Brain microvascular endothelial cell (primary cell): Measurements from ENCODE around the gene FCSK.

ENCODE experiments used
- DNase-seq: peaks from one replicate; pipeline ENCODE4 v3.0.0-alpha.2; 2020
- H3K27ac ChIP-seq: fragments of 250-450 bp; sonication (Bioruptor Pico); 2 replicates; pipeline ENCODE4 v1.5.1; 2020; ENCODE audit warnings: mild to moderate bottlenecking, moderate library complexity
- H3K27me3 ChIP-seq: fragments of 250-450 bp; sonication (Bioruptor Pico); replicated peaks from 2 replicates; pipeline ENCODE4 v1.5.1; 2020; ENCODE audit warnings: mild to moderate bottlenecking
- H3K36me3 ChIP-seq: fragments of 250-450 bp; sonication (Bioruptor Pico); replicated peaks from 2 replicates; pipeline ENCODE4 v1.5.1; 2020; ENCODE audit warnings: mild to moderate bottlenecking
- H3K4me3 ChIP-seq: 2 replicates; pipeline ENCODE4 v1.5.1; 2011; ENCODE audit warnings: low read depth, mild to moderate bottlenecking, control low read depth, low read length, moderate library complexity
- in situ Hi-C: cut with HindIII; loops from 2 replicates; pipeline ENCODE4 v1.10.0; 2017; ENCODE audit warnings: low sequenced_read_pairs, low pct_ligation_motif_present
- TF ChIP-seq, protein P1 (sequence below): IDR thresholded peaks from 2 replicates; pipeline ENCODE4 v1.5.1; 2011; ENCODE audit warnings: low read depth, mild to moderate bottlenecking, moderate library complexity, low read length, control low read depth, inconsistent platforms; ENCODE audit errors: missing control alignments

FCSK gene

GRCh38 chr16:70490261-70490660 is 35.9 kb downstream of the FCSK start:
- no peak overlapping the region for H3K4me3 ChIP-seq

GRCh38 chr16:70493802-70494201 is 39.4 kb downstream of the FCSK start:
- no peak overlapping the region for H3K27ac ChIP-seq
- no peak for DNase-seq
- no peak overlapping the region for H3K4me3 ChIP-seq
- TF ChIP-seq, protein P1, sequence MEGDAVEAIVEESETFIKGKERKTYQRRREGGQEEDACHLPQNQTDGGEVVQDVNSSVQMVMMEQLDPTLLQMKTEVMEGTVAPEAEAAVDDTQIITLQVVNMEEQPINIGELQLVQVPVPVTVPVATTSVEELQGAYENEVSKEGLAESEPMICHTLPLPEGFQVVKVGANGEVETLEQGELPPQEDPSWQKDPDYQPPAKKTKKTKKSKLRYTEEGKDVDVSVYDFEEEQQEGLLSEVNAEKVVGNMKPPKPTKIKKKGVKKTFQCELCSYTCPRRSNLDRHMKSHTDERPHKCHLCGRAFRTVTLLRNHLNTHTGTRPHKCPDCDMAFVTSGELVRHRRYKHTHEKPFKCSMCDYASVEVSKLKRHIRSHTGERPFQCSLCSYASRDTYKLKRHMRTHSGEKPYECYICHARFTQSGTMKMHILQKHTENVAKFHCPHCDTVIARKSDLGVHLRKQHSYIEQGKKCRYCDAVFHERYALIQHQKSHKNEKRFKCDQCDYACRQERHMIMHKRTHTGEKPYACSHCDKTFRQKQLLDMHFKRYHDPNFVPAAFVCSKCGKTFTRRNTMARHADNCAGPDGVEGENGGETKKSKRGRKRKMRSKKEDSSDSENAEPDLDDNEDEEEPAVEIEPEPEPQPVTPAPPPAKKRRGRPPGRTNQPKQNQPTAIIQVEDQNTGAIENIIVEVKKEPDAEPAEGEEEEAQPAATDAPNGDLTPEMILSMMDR, result no peak
- H3K27me3 ChIP-seq, result no peaks in the 10 kb centered on the region
- in situ Hi-C loops, result no loop called here
- H3K36me3 ChIP-seq, result peaks cover 28% of the 10 kb centered on the region

More at GRCh38 chr16:70490261-70490660, 35.9 kb downstream of the FCSK start:
- Histone ChIP-seq H3K36me3 (peaks cover 4% of the 10 kb centered on the region), H3K27me3 (no peaks in the 10 kb centered on the region), H3K27ac (no peak overlapping the region)
- in situ Hi-C loops, result no loop called here
- TF ChIP-seq, protein P1, result no peak
- DNase-seq, result no peak

DNA sequence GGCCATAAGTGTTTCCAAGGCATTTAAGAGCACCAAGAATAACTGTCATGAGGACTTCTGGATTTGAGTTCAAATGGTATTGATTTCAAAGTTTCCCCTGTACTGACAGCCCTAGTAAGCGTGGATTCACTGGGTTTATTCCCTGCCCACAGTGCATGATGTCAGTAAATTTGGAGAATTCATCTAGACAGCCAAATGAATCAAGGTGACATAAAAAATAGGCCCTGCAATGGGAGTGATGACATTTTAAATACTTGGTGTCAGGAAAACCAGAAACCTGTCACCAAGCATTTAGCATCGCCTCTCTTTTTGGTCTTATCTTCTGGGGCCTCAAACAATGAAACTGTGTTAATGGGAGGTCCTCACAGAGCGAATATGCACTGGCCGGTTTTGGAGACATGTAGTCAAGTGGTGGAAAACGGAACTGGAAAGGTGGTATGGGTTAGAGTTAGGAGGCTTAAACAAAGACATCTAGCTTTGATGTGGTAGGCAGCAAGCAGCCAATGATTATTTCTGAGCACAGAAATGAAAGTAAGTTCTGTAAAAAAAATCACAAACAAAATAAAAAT is 39.9 kb downstream of the FCSK start:
- H3K27me3 ChIP-seq, result no peaks in the 10 kb centered on the region
- H3K4me3 ChIP-seq, result no peak overlapping the region
- no peak for DNase-seq
- no peak overlapping the region for H3K27ac ChIP-seq
- H3K36me3 ChIP-seq, result peaks cover 28% of the 10 kb centered on the region
- in situ Hi-C loops, result no loop called here
- TF ChIP-seq, protein P1, result no peak

GRCh38 chr16:70494777-70495176 is 40.4 kb downstream of the FCSK start:
- Histone ChIP-seq H3K27ac (no peak overlapping the region), H3K36me3 (peaks cover 28% of the 10 kb centered on the region), H3K27me3 (no peaks in the 10 kb centered on the region), H3K4me3 (no peak overlapping the region)
- TF ChIP-seq, protein P1, result no peak
- in situ Hi-C loops, result no loop called here
- no peak for DNase-seq

DNA sequence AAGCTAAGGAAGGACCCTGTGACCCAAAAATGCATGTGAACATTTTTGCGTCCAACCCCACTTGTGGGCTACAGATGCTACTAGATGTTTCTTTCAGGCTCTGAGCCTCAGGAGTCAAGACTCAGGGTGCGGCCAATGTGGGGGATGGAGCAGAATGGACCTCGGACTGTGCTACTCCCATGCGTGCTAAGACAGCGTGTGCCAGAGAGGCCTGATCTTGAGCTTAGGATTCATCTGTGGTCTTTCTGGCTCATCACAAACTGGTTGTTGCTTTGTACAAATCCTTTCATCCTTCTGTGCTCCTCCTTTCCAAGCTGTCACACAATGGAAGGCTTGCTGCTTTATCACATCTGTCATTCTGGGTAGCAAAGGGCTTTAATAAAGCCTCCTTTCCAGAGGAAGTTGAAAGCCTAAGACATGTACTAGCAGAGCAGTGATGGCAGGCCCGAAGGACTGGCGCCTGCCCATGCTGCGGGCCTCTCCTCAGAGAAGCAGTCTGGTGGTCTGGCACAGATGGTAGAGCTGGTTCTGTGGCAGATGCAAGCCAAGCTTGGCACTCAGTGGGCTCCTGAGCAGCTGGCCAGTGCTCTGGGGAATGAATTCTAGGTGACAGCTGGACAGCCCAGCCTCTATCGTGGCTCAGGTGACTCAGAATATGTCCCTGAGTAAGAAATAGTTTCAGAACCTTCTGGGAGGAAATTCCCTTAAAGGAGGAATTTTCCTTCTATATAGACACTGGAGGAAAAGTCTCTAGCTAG is 41.2 kb downstream of the FCSK start:
- H3K4me3 ChIP-seq, result no peak overlapping the region
- no peak for DNase-seq
- in situ Hi-C loops, result no loop called here
- no peak overlapping the region for H3K27ac ChIP-seq
- TF ChIP-seq, protein P1, result no peak
- no peaks in the 10 kb centered on the region for H3K27me3 ChIP-seq
- peaks cover 28% of the 10 kb centered on the region for H3K36me3 ChIP-seq
